ENCODE results near the gene IL3RA. TPM values are rescaled to one million over a fixed set of nuclear protein-coding genes. Genes with fewer than 3 reads are reported as not detected.
"Not testable (repeated sequence)": the region's sequence is repeated elsewhere in the genome, so short reads cannot be mapped to it uniquely, and the experiment has no call there.

Gene IL3RA
- total RNA-seq, 1 experiment from 2014 or later: not detected

GRCh38 chrX:1307626-1308340, 28.8 kb upstream of the IL3RA start:
- Mint-ChIP-seq H3K4me3 (ENCODE audit: unreplicated experiment) (no peak overlapping the region), H3K4me1 (ENCODE audit: low read depth, unreplicated experiment) (no peaks in the 10 kb centered on the region), H3K9me3 (ENCODE audit: unreplicated experiment) (peaks cover 28% of the 10 kb centered on the region), H3K36me3 (ENCODE audit: insufficient read depth, unreplicated experiment) (peaks cover 38% of the 10 kb centered on the region), H3K27ac (ENCODE audit: unreplicated experiment) (no peak overlapping the region), H3K27me3 (ENCODE audit: insufficient read depth, unreplicated experiment) (no peaks in the 10 kb centered on the region)
- no TSS peak for BruUV-seq (replicated peaks)
- no peak overlapping the region for H3K4me3 ChIP-seq (ENCODE audit: low read depth, low read length)
- TF ChIP-seq, protein P1, sequence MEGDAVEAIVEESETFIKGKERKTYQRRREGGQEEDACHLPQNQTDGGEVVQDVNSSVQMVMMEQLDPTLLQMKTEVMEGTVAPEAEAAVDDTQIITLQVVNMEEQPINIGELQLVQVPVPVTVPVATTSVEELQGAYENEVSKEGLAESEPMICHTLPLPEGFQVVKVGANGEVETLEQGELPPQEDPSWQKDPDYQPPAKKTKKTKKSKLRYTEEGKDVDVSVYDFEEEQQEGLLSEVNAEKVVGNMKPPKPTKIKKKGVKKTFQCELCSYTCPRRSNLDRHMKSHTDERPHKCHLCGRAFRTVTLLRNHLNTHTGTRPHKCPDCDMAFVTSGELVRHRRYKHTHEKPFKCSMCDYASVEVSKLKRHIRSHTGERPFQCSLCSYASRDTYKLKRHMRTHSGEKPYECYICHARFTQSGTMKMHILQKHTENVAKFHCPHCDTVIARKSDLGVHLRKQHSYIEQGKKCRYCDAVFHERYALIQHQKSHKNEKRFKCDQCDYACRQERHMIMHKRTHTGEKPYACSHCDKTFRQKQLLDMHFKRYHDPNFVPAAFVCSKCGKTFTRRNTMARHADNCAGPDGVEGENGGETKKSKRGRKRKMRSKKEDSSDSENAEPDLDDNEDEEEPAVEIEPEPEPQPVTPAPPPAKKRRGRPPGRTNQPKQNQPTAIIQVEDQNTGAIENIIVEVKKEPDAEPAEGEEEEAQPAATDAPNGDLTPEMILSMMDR (IDR thresholded peaks at IDR 0.05; ENCODE audit: insufficient read depth in 1 of 2, low read depth in 1 of 2, low read length in 1 of 2, severe bottlenecking in 1 of 2, unreplicated experiment in 1 of 2): no peak
- no peaks in the 10 kb centered on the region for H3K27me3 ChIP-seq (replicated peaks; ENCODE audit: control insufficient read depth, insufficient read depth, low read length)
- ChIA-PET CTCF (no interaction called here), POLR2A (no interaction called here)
- no peaks in the 10 kb centered on the region for H3K36me3 ChIP-seq (ENCODE audit: control insufficient read depth, insufficient read depth, low read length)
- no peak for DNase-seq
- no peaks in the 10 kb centered on the region for H3K9me3 ChIP-seq
- H3K4me1 ChIP-seq: no peaks in the 10 kb centered on the region
- intact Hi-C loops (cut with micrococcal nuclease; ENCODE audit: unreplicated experiment): no loop called here

GRCh38 chrX:1308476-1308875, 28.1 kb upstream of the IL3RA start:
- Mint-ChIP-seq H3K27ac (ENCODE audit: unreplicated experiment) (no peak overlapping the region), H3K27me3 (ENCODE audit: insufficient read depth, unreplicated experiment) (no peaks in the 10 kb centered on the region), H3K4me1 (ENCODE audit: low read depth, unreplicated experiment) (no peaks in the 10 kb centered on the region), H3K9me3 (ENCODE audit: unreplicated experiment) (peaks cover 28% of the 10 kb centered on the region), H3K4me3 (ENCODE audit: unreplicated experiment) (no peak overlapping the region), H3K36me3 (ENCODE audit: insufficient read depth, unreplicated experiment) (peaks cover 38% of the 10 kb centered on the region)
- BruUV-seq (replicated peaks): no TSS peak
- Histone ChIP-seq H3K4me1 (no peaks in the 10 kb centered on the region), H3K36me3 (ENCODE audit: control insufficient read depth, insufficient read depth, low read length) (no peaks in the 10 kb centered on the region), H3K27me3 (replicated peaks; ENCODE audit: control insufficient read depth, insufficient read depth, low read length) (no peaks in the 10 kb centered on the region), H3K9me3 (no peaks in the 10 kb centered on the region), H3K4me3 (ENCODE audit: low read depth, low read length) (no peak overlapping the region)
- ChIA-PET POLR2A (no interaction called here), CTCF (no interaction called here)
- TF ChIP-seq, protein P1 (IDR thresholded peaks at IDR 0.05; ENCODE audit: insufficient read depth in 1 of 2, low read depth in 1 of 2, low read length in 1 of 2, severe bottlenecking in 1 of 2, unreplicated experiment in 1 of 2): no peak
- intact Hi-C loops (cut with micrococcal nuclease; ENCODE audit: unreplicated experiment): no loop called here
- DNase-seq: no peak

- peaks cover 28% of the 10 kb centered on the region for H3K9me3 Mint-ChIP-seq (ENCODE audit: unreplicated experiment)
- H3K4me1 Mint-ChIP-seq (ENCODE audit: low read depth, unreplicated experiment); DNase-seq; CTCF ChIA-PET; POLR2A ChIA-PET; H3K27me3 ChIP-seq (replicated peaks; ENCODE audit: control insufficient read depth, insufficient read depth, low read length); H3K4me3 ChIP-seq (ENCODE audit: low read depth, low read length); H3K27me3 Mint-ChIP-seq (ENCODE audit: insufficient read depth, unreplicated experiment); H3K9me3 ChIP-seq; H3K4me3 Mint-ChIP-seq (ENCODE audit: unreplicated experiment); H3K27ac Mint-ChIP-seq (ENCODE audit: unreplicated experiment); H3K4me1 ChIP-seq; BruUV-seq (replicated peaks); intact Hi-C loops (cut with micrococcal nuclease; ENCODE audit: unreplicated experiment); H3K36me3 ChIP-seq (ENCODE audit: control insufficient read depth, insufficient read depth, low read length): not testable (repeated sequence)
- peaks cover 38% of the 10 kb centered on the region for H3K36me3 Mint-ChIP-seq (ENCODE audit: insufficient read depth, unreplicated experiment)
Measured at GRCh38 chrX:1308917-1309316, 27.7 kb upstream of the IL3RA start.

Data from Caco-2 (cell line).